ENCODE measurements around the gene NUP54.

Gene NUP54

GRCh38 chr4:76090241-76090691 is 57.9 kb downstream of the NUP54 start:
- Histone ChIP-seq H3K9me3 (replicated peaks; ENCODE audit: insufficient read depth, low read length) (no peaks in the 10 kb centered on the region), H3K9me2 (replicated peaks; ENCODE audit: insufficient read depth, low read length) (no peaks in the 10 kb centered on the region), H3K9ac (ENCODE audit: low read length) (no peak overlapping the region), H3K27ac (ENCODE audit: low read length) (no peak overlapping the region), H3K4me1 (ENCODE audit: low read length) (no peaks in the 10 kb centered on the region), H3K4me2 (ENCODE audit: low read depth, low read length) (no peak overlapping the region), H3K79me2 (ENCODE audit: low read length) (no peaks in the 10 kb centered on the region), H3K27me3 (replicated peaks; ENCODE audit: insufficient read depth, low read length) (no peaks in the 10 kb centered on the region), H3K4me3 (ENCODE audit: low read length) (no peak overlapping the region), H3K36me3 (replicated peaks; ENCODE audit: insufficient read depth, low read length) (no peaks in the 10 kb centered on the region), H2AFZ (ENCODE audit: low read length) (no peak overlapping the region), H4K20me1 (ENCODE audit: insufficient read depth, low read length) (no peaks in the 10 kb centered on the region), H3F3A (ENCODE audit: insufficient read depth, low read length) (no peaks in the 10 kb centered on the region)
- TF ChIP-seq CTCF (IDR thresholded peaks at IDR 0.05; ENCODE audit: low read length) (no peak), EZH2 (optimal IDR thresholded peaks at IDR 0.05; ENCODE audit: low read depth, low read length) (no peak), EZH2phosphoT487 (IDR thresholded peaks at IDR 0.05; ENCODE audit: low read length) (no peak)
- no peak for DNase-seq

DNA sequence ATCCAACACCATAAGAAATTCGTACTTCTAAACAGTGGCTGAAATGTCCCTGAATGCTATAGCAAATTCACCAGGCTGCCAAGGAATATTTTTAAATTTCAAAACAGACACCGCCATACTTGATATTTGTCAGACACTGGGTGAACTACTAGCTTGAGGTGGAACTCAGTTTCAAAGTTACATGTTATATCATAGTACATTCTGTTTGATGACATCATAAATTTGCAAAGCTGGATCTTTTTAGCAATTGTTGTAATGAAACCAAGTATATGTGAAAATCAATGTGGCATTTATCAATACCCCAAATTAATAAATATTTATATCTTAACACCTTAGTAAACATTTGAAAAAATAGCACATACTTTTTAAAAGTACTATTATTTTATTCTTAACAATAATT is 59.5 kb downstream of the NUP54 start:
- Histone ChIP-seq H2AFZ (ENCODE audit: low read length) (no peak overlapping the region), H3K4me2 (ENCODE audit: low read depth, low read length) (no peak overlapping the region), H4K20me1 (ENCODE audit: insufficient read depth, low read length) (no peaks in the 10 kb centered on the region), H3K79me2 (ENCODE audit: low read length) (no peaks in the 10 kb centered on the region), H3K36me3 (replicated peaks; ENCODE audit: insufficient read depth, low read length) (no peaks in the 10 kb centered on the region), H3F3A (ENCODE audit: insufficient read depth, low read length) (no peaks in the 10 kb centered on the region), H3K9ac (ENCODE audit: low read length) (no peak overlapping the region), H3K9me2 (replicated peaks; ENCODE audit: insufficient read depth, low read length) (no peaks in the 10 kb centered on the region), H3K9me3 (replicated peaks; ENCODE audit: insufficient read depth, low read length) (no peaks in the 10 kb centered on the region), H3K27ac (ENCODE audit: low read length) (no peak overlapping the region), H3K4me1 (ENCODE audit: low read length) (no peaks in the 10 kb centered on the region), H3K4me3 (ENCODE audit: low read length) (no peak overlapping the region), H3K27me3 (replicated peaks; ENCODE audit: insufficient read depth, low read length) (no peaks in the 10 kb centered on the region)
- DNase-seq, result no peak
- TF ChIP-seq CTCF (IDR thresholded peaks at IDR 0.05; ENCODE audit: low read length) (no peak), EZH2phosphoT487 (IDR thresholded peaks at IDR 0.05; ENCODE audit: low read length) (no peak), EZH2 (optimal IDR thresholded peaks at IDR 0.05; ENCODE audit: low read depth, low read length) (no peak)

DNA sequence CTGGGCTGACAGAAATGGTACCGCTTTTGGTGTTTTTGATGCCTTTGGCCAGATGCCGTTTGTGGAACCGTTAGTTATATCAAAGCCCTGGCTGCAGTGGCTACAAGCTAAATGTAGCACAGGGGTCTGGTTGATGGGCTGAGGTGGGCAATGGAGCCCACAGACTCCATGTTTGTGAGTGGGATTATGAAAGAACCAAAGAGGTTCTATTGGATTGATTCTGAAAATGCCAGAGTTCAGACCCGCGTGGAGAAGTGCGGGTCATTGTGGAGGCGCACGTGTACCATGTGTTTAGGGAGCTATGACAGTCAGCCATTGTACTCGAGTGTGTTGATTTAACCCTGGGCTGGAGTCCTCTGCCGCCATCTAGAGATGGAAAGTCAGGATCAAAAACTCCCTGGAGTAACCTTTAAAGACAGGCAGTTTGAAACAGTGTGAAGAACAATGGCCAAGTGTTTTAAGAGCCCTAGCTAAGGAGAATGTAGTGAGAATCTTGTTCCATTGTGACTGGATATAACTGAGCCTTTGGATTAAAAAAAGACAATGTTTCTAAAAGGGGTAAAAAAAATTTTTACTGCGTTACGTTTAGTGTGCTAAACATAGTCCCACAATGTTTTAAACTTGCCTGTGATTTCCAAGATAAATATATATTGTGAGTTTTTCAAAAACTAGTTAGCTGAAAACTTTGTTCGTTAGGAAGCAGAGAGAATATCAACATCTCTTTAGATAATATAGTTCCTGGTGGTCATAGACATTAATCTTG is 61.0 kb downstream of the NUP54 start:
- Histone ChIP-seq H4K20me1 (ENCODE audit: insufficient read depth, low read length) (no peaks in the 10 kb centered on the region), H3K36me3 (replicated peaks; ENCODE audit: insufficient read depth, low read length) (no peaks in the 10 kb centered on the region), H3K27me3 (replicated peaks; ENCODE audit: insufficient read depth, low read length) (no peaks in the 10 kb centered on the region), H3K4me3 (ENCODE audit: low read length) (no peak overlapping the region), H3K79me2 (ENCODE audit: low read length) (no peaks in the 10 kb centered on the region), H3K9me2 (replicated peaks; ENCODE audit: insufficient read depth, low read length) (no peaks in the 10 kb centered on the region), H2AFZ (ENCODE audit: low read length) (peak overlapping the region; percentile 76), H3K4me1 (ENCODE audit: low read length) (no peaks in the 10 kb centered on the region), H3K9me3 (replicated peaks; ENCODE audit: insufficient read depth, low read length) (no peaks in the 10 kb centered on the region), H3K4me2 (ENCODE audit: low read depth, low read length) (peak overlapping the region; percentile 48; the same call in 1 of the 2 replicates), H3F3A (ENCODE audit: insufficient read depth, low read length) (no peaks in the 10 kb centered on the region), H3K27ac (ENCODE audit: low read length) (no peak overlapping the region), H3K9ac (ENCODE audit: low read length) (no peak overlapping the region)
- TF ChIP-seq EZH2phosphoT487 (IDR thresholded peaks at IDR 0.05; ENCODE audit: low read length) (no peak), CTCF (IDR thresholded peaks at IDR 0.05; ENCODE audit: low read length) (peak; percentile 72)
- peak; percentile 64 for DNase-seq
